Sigmoid colon (tissue), 7 donors: ENCODE measurements around the gene SPPL3. TPM values are rescaled to one million over a fixed set of nuclear protein-coding genes. Genes with fewer than 3 reads are reported as not detected.

Source experiments
- DNase-seq: peaks from one replicate; pipeline ENCODE4 v3.0.0-alpha.2; 2019
- H3K27ac ChIP-seq, 4 donors: fragments of 200-600 bp; sonication (generic); one replicate each; pipeline ENCODE4 v1.5.1; 2016 to 2019; ENCODE audit warnings: mild to moderate bottlenecking in 1 of 4
- H3K27me3 ChIP-seq, 3 donors: fragments of 200-600 bp; sonication (generic); one replicate each; pipeline ENCODE4 v1.5.1; 2019; ENCODE audit warnings: mild to moderate bottlenecking in 1 of 3
- H3K36me3 ChIP-seq, 4 donors: fragments of 200-600 bp; sonication (generic); one replicate each; pipeline ENCODE4 v1.5.1; 2016 to 2019
- H3K4me1 ChIP-seq, 4 donors: fragments of 200-600 bp; sonication (generic); one replicate each; pipeline ENCODE4 v1.5.1; 2017 to 2019
- H3K4me3 ChIP-seq, 4 donors: fragments of 200-600 bp; sonication (generic); one replicate each; pipeline ENCODE4 v1.5.1; 2017 to 2019; ENCODE audit warnings: mild to moderate bottlenecking in 2 of 4, moderate library complexity in 1 of 4
- H3K9me3 ChIP-seq, 4 donors: fragments of 200-600 bp in 3 of 4; sonication (generic) in 3 of 4; one replicate each; pipeline versions ENCODE4 v1.5.1 to v1.6.1; 2013 to 2019
- CTCF ChIP-seq, 4 experiments: fragments of 450-650 bp in 3 of 4; fragments of 200-600 bp in 1 of 4; IDR thresholded peaks; one replicate each; pipeline ENCODE4 v1.5.1; 2016 to 2019; ENCODE audit warnings: antibody characterized with exemption in 4 of 4, mild to moderate bottlenecking in 3 of 4, moderate library complexity in 2 of 4
- EP300 ChIP-seq, 4 donors: sonication (generic); formaldehyde crosslinking; IDR thresholded peaks; one replicate each; pipeline ENCODE4 v1.6.1; 2017; ENCODE audit warnings: antibody characterized with exemption in 4 of 4
- POLR2A ChIP-seq, 2 donors: fragments of 450-650 bp; IDR thresholded peaks; one replicate each; pipeline ENCODE4 v1.6.1; 2016; ENCODE audit warnings: antibody characterized with exemption in 2 of 2, mild to moderate bottlenecking in 2 of 2, moderate library complexity in 2 of 2
- POLR2AphosphoS5 ChIP-seq, 4 donors: sonication (generic); formaldehyde crosslinking; IDR thresholded peaks; one replicate each; pipeline ENCODE4 v1.6.1; 2017; ENCODE audit warnings: antibody characterized with exemption in 4 of 4
- WGBS, 2 donors: extraction: QIAGEN DNeasy Blood & Tissue Kit; methylation state at CpG; one replicate each; pipeline ENCODE4 v1.1.7; 2013; 5-methylcytosine and 5-hydroxymethylcytosine counted together
- intact Hi-C: fragments of 100-400 bp; cut with DNase I; formaldehyde crosslinking; loops from one replicate; pipeline ENCODE4 v1.15.1; 2023
- polyA plus RNA-seq, 3 donors: library from polyadenylated mRNA; stranded (reverse); fragments of 200-250 nt; gene quantifications; one replicate each; pipeline ENCODE4 v1.2.3, GENCODE V29; 2013
- total RNA-seq, 4 donors: library from RNA; depleted of rRNA; stranded (reverse); fragments of >200 nt; gene quantifications; one replicate each; pipeline ENCODE4 v1.1.0, GENCODE V29; 2016
- donor health status: healthy with polysubstance abuse.
- donor health status: Bipolar disorder and iron deficiency.
- donor health status: healthy.

SPPL3 gene
- total and polyA plus RNA-seq, 7 donors = 8.6 to 28.0 (median 19.3) TPM

- intact Hi-C loops = no loop called here
- H3K4me1 ChIP-seq = peaks cover 0 to 25% (median 22%) of the 10 kb centered on the region in 4 donors
- H3K9me3 ChIP-seq = no peaks in the 10 kb centered on the region
- no peaks in the 10 kb centered on the region for H3K27me3 ChIP-seq
- no peak overlapping the region for H3K4me3 ChIP-seq
- H3K27ac ChIP-seq = no peak overlapping the region
- WGBS, 2 donors = 97 to 99% methylated on average over 2 of the region's 2 CpGs
- no peak for DNase-seq
- no peak for TF ChIP-seq CTCF (IDR thresholded peaks at IDR 0.05)
- TF ChIP-seq POLR2AphosphoS5 (IDR thresholded peaks at IDR 0.05) = no peak
- no peak for TF ChIP-seq POLR2A (IDR thresholded peaks at IDR 0.05)
- no peak for TF ChIP-seq EP300 (IDR thresholded peaks at IDR 0.05)
- peaks cover 0 to 20% (median 0%) of the 10 kb centered on the region in 4 donors for H3K36me3 ChIP-seq
Observed at GRCh38 chr12:120813588-120814153, 90.5 kb downstream of the SPPL3 start.

GRCh38 chr12:120810021-120810420 lies 94.1 kb downstream of the SPPL3 start:
- 95 to 96% methylated on average over 3 of the region's 3 CpGs for WGBS, 2 donors
- no peak for DNase-seq
- H3K9me3 ChIP-seq = no peaks in the 10 kb centered on the region
- peaks cover 0 to 21% (median 0%) of the 10 kb centered on the region in 4 donors for H3K36me3 ChIP-seq
- TF ChIP-seq POLR2AphosphoS5 (IDR thresholded peaks at IDR 0.05) (no peak), POLR2A (IDR thresholded peaks at IDR 0.05) (no peak), EP300 (IDR thresholded peaks at IDR 0.05) (no peak), CTCF (IDR thresholded peaks at IDR 0.05) (no peak)
- intact Hi-C loops = no loop called here
- H3K4me3 ChIP-seq = no peak overlapping the region
- H3K4me1 ChIP-seq = peaks cover 0 to 14% (median 9%) of the 10 kb centered on the region in 4 donors
- H3K27ac ChIP-seq = no peak overlapping the region
- no peaks in the 10 kb centered on the region for H3K27me3 ChIP-seq

GRCh38 chr12:120804428-120804827 lies 99.7 kb downstream of the SPPL3 start:
- TF ChIP-seq POLR2A (IDR thresholded peaks at IDR 0.05) (no peak), EP300 (IDR thresholded peaks at IDR 0.05) (no peak), CTCF (IDR thresholded peaks at IDR 0.05) (no peak), POLR2AphosphoS5 (IDR thresholded peaks at IDR 0.05) (no peak)
- intact Hi-C loops = loop anchor here (10.0 kb wide), 1 partner anchor 620 kb away; no protein-coding TSS in a partner anchor
- Histone ChIP-seq H3K4me3 (no peak overlapping the region), H3K36me3 (peaks cover 0 to 9% (median 0%) of the 10 kb centered on the region in 4 donors), H3K27ac (no peak overlapping the region), H3K9me3 (no peaks in the 10 kb centered on the region), H3K4me1 (no peaks in the 10 kb centered on the region), H3K27me3 (no peaks in the 10 kb centered on the region)
- DNase-seq = no peak

GRCh38 chr12:120801146-120801545 lies 103.0 kb downstream of the SPPL3 start:
- Histone ChIP-seq H3K9me3 (no peaks in the 10 kb centered on the region), H3K4me3 (no peak overlapping the region), H3K4me1 (no peaks in the 10 kb centered on the region), H3K27ac (no peak overlapping the region), H3K36me3 (no peaks in the 10 kb centered on the region), H3K27me3 (no peaks in the 10 kb centered on the region)
- 94 to 98% methylated on average over 2 of the region's 2 CpGs for WGBS, 2 donors
- DNase-seq = no peak
- intact Hi-C loops = loop anchor here (10.0 kb wide), 1 partner anchor 616 kb away; no protein-coding TSS in a partner anchor
- TF ChIP-seq EP300 (IDR thresholded peaks at IDR 0.05) (no peak), POLR2AphosphoS5 (IDR thresholded peaks at IDR 0.05) (no peak), CTCF (IDR thresholded peaks at IDR 0.05) (no peak)

- H3K27ac ChIP-seq = no peak overlapping the region
- no peaks in the 10 kb centered on the region for H3K36me3 ChIP-seq
- TF ChIP-seq POLR2A (IDR thresholded peaks at IDR 0.05) (no peak), POLR2AphosphoS5 (IDR thresholded peaks at IDR 0.05) (no peak), EP300 (IDR thresholded peaks at IDR 0.05) (no peak), CTCF (IDR thresholded peaks at IDR 0.05) (no peak)
- H3K4me1 ChIP-seq = no peaks in the 10 kb centered on the region
- no peaks in the 10 kb centered on the region for H3K9me3 ChIP-seq
- no peak overlapping the region for H3K4me3 ChIP-seq
- intact Hi-C loops = loop anchor here (10.0 kb wide), 1 partner anchor 616 kb away; no protein-coding TSS in a partner anchor
- H3K27me3 ChIP-seq = no peaks in the 10 kb centered on the region
- DNase-seq = no peak
Observed at GRCh38 chr12:120800665-120801064, 103.5 kb downstream of the SPPL3 start.
